ENCODE results near the gene FLNB. TPM values are rescaled to one million over a fixed set of nuclear protein-coding genes. Genes with fewer than 3 reads are reported as not detected.

The FLNB gene
- total RNA-seq, 1 experiment from 2014 or later: 83.4 TPM

DNA sequence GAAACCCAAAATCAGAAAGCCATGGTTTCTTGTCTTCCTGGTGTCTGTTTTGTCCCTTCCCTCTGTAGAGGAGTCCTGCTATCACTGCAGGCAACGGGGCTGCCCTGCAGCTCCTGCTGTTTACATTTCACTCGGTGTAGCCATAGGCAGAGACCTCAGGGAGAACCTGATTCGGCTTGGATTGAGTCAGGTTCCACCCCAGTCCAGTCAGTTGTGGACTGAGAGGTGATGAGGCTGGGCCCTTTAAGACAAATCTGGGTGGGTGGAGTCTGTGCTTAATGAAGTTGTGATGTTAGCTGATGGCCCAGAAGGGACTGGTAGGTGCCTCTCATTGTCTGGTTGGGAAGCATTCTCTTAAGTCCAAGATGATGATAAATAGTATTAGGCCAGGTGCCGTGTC is 35.7 kb downstream of the FLNB start:
- no peak overlapping the region for H3K56ac ChIP-seq (ENCODE audit: insufficient read length, low read depth, low read length)
- WGBS (ENCODE audit: extremely low coverage, insufficient read length, low lambda C conversion rate): no CpG with 5 or more reads among the region's 4 CpGs
- no peak overlapping the region for H4K91ac ChIP-seq (ENCODE audit: insufficient read length, low read depth, low read length)
- no peak overlapping the region for H3K4me3 Mint-ChIP-seq
- H2BK15ac ChIP-seq (ENCODE audit: low read depth, low read length): no peak overlapping the region
- no peaks in the 10 kb centered on the region for H3K27me3 Mint-ChIP-seq (ENCODE audit: low read depth)
- peak overlapping the region in 2 of 3 experiments; percentile 83 to 85; a peak in 4 of 7 replicates for H3K27ac Mint-ChIP-seq
- no peaks in the 10 kb centered on the region for H3K79me1 ChIP-seq (ENCODE audit: insufficient read depth, low read depth, low read length, poor library complexity, severe bottlenecking)
- H3K9me3 ChIP-seq (ENCODE audit: control insufficient read depth, low read depth, low read length): no peaks in the 10 kb centered on the region
- no peak overlapping the region for H3K18ac ChIP-seq (ENCODE audit: insufficient read length, low read depth, low read length)
- no peak overlapping the region for H2BK20ac ChIP-seq (ENCODE audit: low read depth, low read length, poor library complexity, severe bottlenecking)
- no peaks in the 10 kb centered on the region for H3K9me3 Mint-ChIP-seq
- no peak overlapping the region for H2BK12ac ChIP-seq (ENCODE audit: insufficient read length, low read depth, low read length)
- DNase-seq: no peak
- no peak overlapping the region for H3K27ac ChIP-seq (ENCODE audit: insufficient read length, low read depth, low read length)
- TF ChIP-seq CTCF (conservative IDR thresholded peaks at IDR 0.05): no peak
- no peak overlapping the region for H3T11ph ChIP-seq (ENCODE audit: low read length)
- H3K9ac ChIP-seq (ENCODE audit: extremely low read depth, insufficient read length, low read length): no peak overlapping the region
- H3K4me2 ChIP-seq (ENCODE audit: insufficient read depth, insufficient read length, low read length): no peak overlapping the region
- peaks cover 18% of the 10 kb centered on the region for H3K79me2 ChIP-seq (ENCODE audit: insufficient read depth, low read length)
- no peaks in the 10 kb centered on the region for H3K27me3 ChIP-seq (ENCODE audit: insufficient read depth, low read length)
- H3K36me3 Mint-ChIP-seq (ENCODE audit: insufficient read depth in 1 of 3, low read depth in 3 of 3): no peaks in the 10 kb centered on the region; a peak in 1 of 7 replicates
- H3K4me1 ChIP-seq (ENCODE audit: insufficient read depth, low read length): peaks cover 34% of the 10 kb centered on the region
- H4K8ac ChIP-seq (replicated peaks; ENCODE audit: insufficient read length, low read depth, low read length): no peak overlapping the region
- peaks cover 66 to 73% of the 10 kb centered on the region in 2 experiments for H3K4me1 Mint-ChIP-seq
- no peak overlapping the region for H3K23ac ChIP-seq (ENCODE audit: insufficient read length, low read depth, low read length)
- no peak overlapping the region for H2BK5ac ChIP-seq (ENCODE audit: insufficient read length, low read length)
- H3K4ac ChIP-seq (ENCODE audit: low read depth, low read length): no peak overlapping the region
- H2AFZ ChIP-seq (ENCODE audit: low read length): no peak overlapping the region
- no peak overlapping the region; the same call in 1 of the 2 replicates for H3K14ac ChIP-seq (ENCODE audit: insufficient read depth, low read length)
- H2AK5ac ChIP-seq (ENCODE audit: insufficient read length, low read length): no peak overlapping the region
- H4K5ac ChIP-seq (ENCODE audit: insufficient read length, low read depth, low read length): no peak overlapping the region
- no peaks in the 10 kb centered on the region for H4K20me1 ChIP-seq (ENCODE audit: control insufficient read depth, insufficient read depth, insufficient read length)
- no peaks in the 10 kb centered on the region for H3K23me2 ChIP-seq (ENCODE audit: insufficient read length, low read depth, low read length, poor library complexity, severe bottlenecking)
- H2BK120ac ChIP-seq (ENCODE audit: low read depth, low read length, poor library complexity, severe bottlenecking): no peak overlapping the region

All from H9 (cell line).